BE2C (cell line): ENCODE measurements around the gene NEXN.

Experiments used
- DNase-seq: peaks from one replicate; pipeline ENCODE4 v3.0.0-alpha.2; 2020
- H3K27me3 ChIP-seq: fragments of 250-450 bp; sonication (Bioruptor Pico); 2 replicates; pipeline ENCODE4 v1.5.1; 2020; ENCODE audit warnings: mild to moderate bottlenecking
- H3K36me3 ChIP-seq: fragments of 250-450 bp; sonication (Bioruptor Pico); 2 replicates; pipeline ENCODE4 v1.5.1; 2020; ENCODE audit warnings: mild to moderate bottlenecking
- H3K4me1 ChIP-seq: fragments of 250-450 bp; sonication (Bioruptor Pico); 2 replicates; pipeline ENCODE4 v1.5.1; 2020
- H3K4me3 ChIP-seq: 2 replicates; pipeline ENCODE4 v1.5.1; 2011; ENCODE audit warnings: low read depth, low read length
- H3K9me3 ChIP-seq: fragments of 250-450 bp; sonication (Bioruptor Pico); 2 replicates; pipeline ENCODE4 v1.5.1; 2020
- TF ChIP-seq, protein P1 (sequence below): IDR thresholded peaks from 2 replicates; pipeline ENCODE4 v1.5.1; 2012; ENCODE audit warnings: mild to moderate bottlenecking, low read depth, low read length

Gene NEXN

DNA sequence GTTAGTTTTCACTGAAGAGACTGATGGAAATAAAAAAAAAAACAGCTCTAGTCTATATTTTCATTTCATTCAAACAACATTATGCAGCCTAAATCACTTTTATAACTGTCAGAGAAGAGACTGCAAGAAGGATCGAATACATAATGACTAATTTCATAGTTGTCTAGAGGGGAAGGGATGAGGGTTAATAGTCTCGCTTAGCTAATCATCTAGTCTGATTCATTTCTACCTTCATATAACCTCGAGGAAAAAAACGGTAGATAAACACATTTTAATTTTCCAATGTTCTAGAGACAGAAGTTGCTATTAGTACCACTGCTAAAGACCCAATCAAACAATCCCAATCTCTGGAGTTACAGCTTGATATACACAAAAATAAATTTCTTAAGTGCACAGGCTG, 87.0 kb downstream of the NEXN start:
- Histone ChIP-seq H3K36me3 (peaks cover 30% of the 10 kb centered on the region), H3K9me3 (no peaks in the 10 kb centered on the region), H3K4me1 (no peaks in the 10 kb centered on the region), H3K27me3 (no peaks in the 10 kb centered on the region), H3K4me3 (peak overlapping the region; percentile 87)
- TF ChIP-seq, protein P1, sequence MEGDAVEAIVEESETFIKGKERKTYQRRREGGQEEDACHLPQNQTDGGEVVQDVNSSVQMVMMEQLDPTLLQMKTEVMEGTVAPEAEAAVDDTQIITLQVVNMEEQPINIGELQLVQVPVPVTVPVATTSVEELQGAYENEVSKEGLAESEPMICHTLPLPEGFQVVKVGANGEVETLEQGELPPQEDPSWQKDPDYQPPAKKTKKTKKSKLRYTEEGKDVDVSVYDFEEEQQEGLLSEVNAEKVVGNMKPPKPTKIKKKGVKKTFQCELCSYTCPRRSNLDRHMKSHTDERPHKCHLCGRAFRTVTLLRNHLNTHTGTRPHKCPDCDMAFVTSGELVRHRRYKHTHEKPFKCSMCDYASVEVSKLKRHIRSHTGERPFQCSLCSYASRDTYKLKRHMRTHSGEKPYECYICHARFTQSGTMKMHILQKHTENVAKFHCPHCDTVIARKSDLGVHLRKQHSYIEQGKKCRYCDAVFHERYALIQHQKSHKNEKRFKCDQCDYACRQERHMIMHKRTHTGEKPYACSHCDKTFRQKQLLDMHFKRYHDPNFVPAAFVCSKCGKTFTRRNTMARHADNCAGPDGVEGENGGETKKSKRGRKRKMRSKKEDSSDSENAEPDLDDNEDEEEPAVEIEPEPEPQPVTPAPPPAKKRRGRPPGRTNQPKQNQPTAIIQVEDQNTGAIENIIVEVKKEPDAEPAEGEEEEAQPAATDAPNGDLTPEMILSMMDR: no peak
- DNase-seq: no peak

DNA sequence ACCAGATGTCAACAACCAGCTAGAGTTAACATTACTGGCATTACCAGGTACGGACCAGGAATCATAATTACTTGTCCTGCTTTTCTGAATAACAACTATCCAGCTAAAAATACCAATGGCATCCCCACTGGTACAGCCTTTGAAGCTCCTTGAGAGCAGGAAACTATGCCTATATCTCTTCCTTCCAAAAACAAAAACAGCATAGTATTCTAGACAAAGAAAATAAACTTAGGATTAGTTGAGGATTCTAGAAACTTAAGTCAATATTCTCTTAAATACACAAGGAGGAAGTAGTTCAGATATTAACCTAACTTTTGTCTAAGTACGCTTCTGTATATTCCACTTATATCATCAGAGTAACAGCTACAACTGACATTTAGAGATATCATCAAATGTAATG, 87.5 kb downstream of the NEXN start:
- TF ChIP-seq, protein P1: no peak
- Histone ChIP-seq H3K4me3 (peak overlapping the region; percentile 87), H3K27me3 (no peaks in the 10 kb centered on the region), H3K9me3 (no peaks in the 10 kb centered on the region), H3K36me3 (peaks cover 29% of the 10 kb centered on the region), H3K4me1 (no peaks in the 10 kb centered on the region)
- no peak for DNase-seq

DNA sequence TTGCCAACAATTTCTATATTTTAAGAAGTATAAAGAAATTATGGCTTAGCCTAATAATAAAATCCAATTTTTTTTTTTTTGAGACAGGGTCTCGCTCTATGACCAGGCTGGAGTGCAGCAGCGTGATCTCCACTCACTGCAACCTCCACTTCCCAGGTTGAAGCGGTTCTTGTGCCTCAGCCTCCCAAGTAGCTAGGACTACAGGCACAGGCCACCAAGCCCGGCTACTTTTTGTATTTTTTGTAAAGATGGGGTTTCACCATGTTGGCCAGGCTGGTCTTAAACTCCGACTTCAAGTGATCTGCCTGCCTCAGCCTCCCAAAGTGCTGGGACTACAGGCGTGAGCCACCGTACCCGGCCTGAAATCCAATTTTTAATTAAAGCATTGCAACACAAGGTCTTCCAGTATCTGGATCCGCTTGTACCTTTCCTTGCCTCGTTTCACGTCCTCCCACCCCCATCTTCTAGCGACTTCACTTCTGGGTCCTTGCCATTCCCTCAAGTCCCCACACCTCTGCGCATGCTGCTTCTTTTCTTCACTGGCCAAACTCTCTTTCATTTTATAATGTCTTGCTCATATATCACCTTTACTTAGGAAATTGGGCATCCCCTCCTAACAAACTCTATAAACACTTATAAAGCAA, 88.1 kb downstream of the NEXN start:
- H3K4me1 ChIP-seq: no peaks in the 10 kb centered on the region
- peak overlapping the region; percentile 87 for H3K4me3 ChIP-seq
- H3K9me3 ChIP-seq: no peaks in the 10 kb centered on the region
- no peaks in the 10 kb centered on the region for H3K27me3 ChIP-seq
- H3K36me3 ChIP-seq: peaks cover 29% of the 10 kb centered on the region
- TF ChIP-seq, protein P1: no peak
- DNase-seq: no peak

DNA sequence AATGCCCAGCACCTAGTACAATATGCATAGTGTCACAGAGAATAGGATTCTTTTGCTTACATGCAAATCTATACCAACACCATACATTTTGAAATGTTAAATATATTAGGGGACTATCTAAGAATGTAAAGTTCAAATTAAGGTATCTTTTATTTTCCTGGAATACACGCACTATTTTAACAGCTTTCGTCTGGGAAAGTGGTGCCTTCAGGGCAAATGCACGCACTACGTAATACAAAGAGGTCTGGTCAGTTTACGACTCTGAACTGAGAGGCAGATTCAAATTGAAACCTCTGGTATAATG, 89.5 kb downstream of the NEXN start:
- Histone ChIP-seq H3K36me3 (peaks cover 29% of the 10 kb centered on the region), H3K27me3 (no peaks in the 10 kb centered on the region), H3K9me3 (no peaks in the 10 kb centered on the region), H3K4me3 (peak overlapping the region; percentile 87), H3K4me1 (no peaks in the 10 kb centered on the region)
- TF ChIP-seq, protein P1: no peak
- DNase-seq: no peak

DNA sequence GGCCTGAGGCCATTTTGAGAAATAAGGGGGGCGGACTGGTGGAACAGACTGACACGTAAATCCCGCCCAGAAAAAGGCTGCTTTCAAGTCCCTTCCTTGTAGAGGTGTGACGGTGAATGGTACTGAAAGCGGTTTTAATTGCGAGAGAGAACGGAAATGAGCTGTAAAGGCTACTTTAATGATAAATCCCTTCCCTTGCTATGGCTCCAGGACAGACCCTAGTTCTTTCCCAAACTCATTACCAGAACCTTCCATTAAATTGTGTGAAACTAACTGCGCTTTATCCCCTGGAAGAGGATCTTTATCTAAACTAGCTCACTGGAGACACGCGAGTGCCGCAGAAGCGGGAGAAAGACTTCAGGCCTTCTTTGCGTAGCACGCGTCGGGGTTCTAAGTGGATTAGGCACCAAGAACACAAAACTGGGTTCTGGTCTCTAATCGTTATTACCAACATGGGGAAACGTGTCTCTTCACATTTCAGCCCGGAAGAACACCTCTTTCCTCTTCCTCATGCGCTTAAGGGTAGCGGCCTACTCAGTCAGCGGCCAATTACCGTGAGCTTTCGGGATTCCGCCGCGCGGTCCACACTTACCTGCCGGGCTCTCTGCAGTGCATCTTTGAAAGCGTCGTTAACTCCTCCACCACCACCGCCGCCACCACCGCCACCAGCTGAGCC, 90.0 kb downstream of the NEXN start:
- Histone ChIP-seq H3K9me3 (no peaks in the 10 kb centered on the region), H3K4me1 (no peaks in the 10 kb centered on the region), H3K27me3 (no peaks in the 10 kb centered on the region), H3K36me3 (peaks cover 29% of the 10 kb centered on the region), H3K4me3 (peak overlapping the region; percentile 87)
- DNase-seq: peak; percentile 81
- TF ChIP-seq, protein P1: no peak
